IPS-18c (cell line): ENCODE results near the gene SOX10.
"Not testable (repeated sequence)": the region's sequence is repeated elsewhere in the genome, so short reads cannot be mapped to it uniquely, and the experiment has no call there.

Experiments used
- H3K4me3 ChIP-seq: 2 replicates; pipeline ENCODE4 v1.7.0; 2013; ENCODE audit warnings: low read depth, mild to moderate bottlenecking, low read length, moderate library complexity; ENCODE audit not compliant: insufficient read depth
- H3K9me3 ChIP-seq: one replicate; pipeline ENCODE4 v1.6.1; 2013; ENCODE audit warnings: mild to moderate bottlenecking, low read length, moderate library complexity; ENCODE audit not compliant: control insufficient read depth, insufficient read depth

SOX10 gene

GRCh38 chr22:37953062-37953436 is 31.3 kb downstream of the SOX10 start:
- H3K9me3 ChIP-seq = no peaks in the 10 kb centered on the region

DNA sequence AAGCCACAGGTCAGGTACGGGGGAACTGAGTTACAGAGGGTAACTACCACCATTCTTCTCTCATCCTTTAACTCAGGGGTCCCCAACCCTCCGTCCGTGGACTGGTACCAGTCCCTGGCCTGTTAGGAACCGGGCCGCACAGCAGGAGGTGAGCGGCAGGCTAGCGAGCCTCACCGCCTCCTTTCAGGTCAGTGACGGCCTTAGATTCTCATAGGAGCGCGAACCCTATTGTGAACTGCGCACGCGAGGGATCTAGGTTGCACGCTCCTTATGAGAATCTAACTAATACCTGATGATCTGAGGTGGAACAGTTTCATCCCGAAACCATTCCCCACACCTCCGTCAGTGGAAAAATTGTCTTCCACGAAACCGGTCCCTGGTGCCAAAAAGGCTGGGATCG is 31.7 kb downstream of the SOX10 start:
- H3K9me3 ChIP-seq = not testable (repeated sequence)
- peak overlapping the region; percentile 99 for H3K4me3 ChIP-seq

More at GRCh38 chr22:37953062-37953436, 31.3 kb downstream of the SOX10 start:
- peak overlapping the region; percentile 99 for H3K4me3 ChIP-seq

DNA sequence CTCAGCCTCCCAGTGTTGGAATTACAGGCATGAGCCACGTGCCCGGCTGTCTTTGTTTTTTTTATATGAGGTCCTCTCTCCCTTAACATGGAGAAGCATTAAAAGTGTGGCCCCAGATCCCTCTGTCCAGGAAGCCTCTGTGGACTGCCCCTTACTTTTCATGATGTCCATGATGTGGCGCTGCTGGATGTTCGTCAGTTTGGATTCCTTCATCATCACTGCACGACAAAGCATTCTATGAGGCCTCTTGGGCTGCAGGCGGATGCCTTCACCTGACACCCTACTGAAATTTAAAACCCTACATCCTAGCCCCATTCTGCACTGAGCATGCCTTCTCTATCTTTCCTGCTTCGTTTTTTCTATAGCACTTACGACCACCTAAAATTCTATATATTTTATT is 33.0 kb downstream of the SOX10 start:
- no peak overlapping the region for H3K4me3 ChIP-seq

GRCh38 chr22:37947142-37947795 is 37.1 kb downstream of the SOX10 start:
- not testable (repeated sequence) for H3K4me3 ChIP-seq, H3K9me3 ChIP-seq

More for the DNA sequence above, 33.0 kb downstream of the SOX10 start:
- H3K9me3 ChIP-seq = no peaks in the 10 kb centered on the region

DNA sequence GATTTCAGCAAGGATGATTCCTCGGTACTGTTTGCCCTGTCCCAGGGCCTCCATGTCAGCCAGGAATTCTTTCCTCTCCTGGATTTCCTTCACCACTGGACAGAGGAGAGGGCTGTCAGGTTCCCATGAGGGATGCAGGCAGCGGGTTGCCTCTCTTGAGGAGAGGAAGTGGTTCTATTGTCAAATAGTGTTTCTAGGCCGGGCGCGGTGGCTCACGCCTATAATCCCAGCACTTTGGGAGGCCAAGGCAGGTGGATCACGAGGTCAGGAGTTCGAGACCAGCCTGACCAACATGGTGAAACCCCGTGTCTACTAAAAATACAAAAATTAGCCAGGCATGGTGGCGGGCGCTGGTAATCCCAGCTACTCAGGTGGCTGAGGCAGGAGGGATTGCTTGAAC is 39.9 kb downstream of the SOX10 start:
- H3K9me3 ChIP-seq, H3K4me3 ChIP-seq: not testable (repeated sequence)

DNA sequence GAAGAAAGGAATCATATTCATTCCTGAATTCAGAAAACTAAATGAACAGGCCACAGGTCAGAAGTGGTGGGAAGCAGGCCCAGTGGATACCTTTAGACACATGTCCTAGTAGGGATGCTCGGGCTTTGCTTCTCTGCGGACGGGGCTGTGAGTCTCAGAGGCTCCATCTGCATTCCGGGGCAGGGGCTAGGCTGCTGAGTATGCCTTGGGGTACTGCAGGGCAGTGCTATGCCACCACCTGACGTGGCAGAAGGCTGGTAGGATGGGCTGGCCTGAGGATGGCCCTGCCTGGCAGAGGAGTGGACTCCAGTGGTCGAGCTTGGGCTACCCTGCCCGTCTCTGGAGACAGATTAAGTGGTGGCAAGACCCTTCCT is 40.5 kb downstream of the SOX10 start:
- H3K4me3 ChIP-seq = no peak overlapping the region
- no peaks in the 10 kb centered on the region for H3K9me3 ChIP-seq

- no peak overlapping the region for H3K4me3 ChIP-seq
- H3K9me3 ChIP-seq = no peaks in the 10 kb centered on the region
These were observed 41.1 kb downstream of the SOX10 start for GRCh38 chr22:37943136-37943824.

DNA sequence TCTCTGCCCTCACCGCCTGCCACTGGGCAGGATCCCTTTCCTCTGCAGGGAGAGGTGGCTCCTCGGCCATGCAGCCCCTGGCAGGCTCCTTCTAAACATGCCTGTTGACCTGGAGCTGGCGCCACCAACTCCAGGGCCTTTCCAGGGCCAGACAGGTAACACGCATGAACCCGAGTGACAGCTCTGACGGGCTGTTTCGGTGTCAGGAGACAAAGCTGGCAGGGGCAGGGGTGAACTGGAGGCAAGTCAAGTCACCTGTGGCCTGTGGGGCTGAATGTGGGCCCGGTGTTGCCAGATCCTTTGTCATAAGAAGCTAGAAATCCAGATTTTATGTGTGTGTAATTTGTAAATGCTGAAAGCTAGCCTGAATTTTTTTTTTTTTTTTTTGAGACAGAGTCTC is 42.2 kb downstream of the SOX10 start:
- no peaks in the 10 kb centered on the region for H3K9me3 ChIP-seq
- no peak overlapping the region for H3K4me3 ChIP-seq

DNA sequence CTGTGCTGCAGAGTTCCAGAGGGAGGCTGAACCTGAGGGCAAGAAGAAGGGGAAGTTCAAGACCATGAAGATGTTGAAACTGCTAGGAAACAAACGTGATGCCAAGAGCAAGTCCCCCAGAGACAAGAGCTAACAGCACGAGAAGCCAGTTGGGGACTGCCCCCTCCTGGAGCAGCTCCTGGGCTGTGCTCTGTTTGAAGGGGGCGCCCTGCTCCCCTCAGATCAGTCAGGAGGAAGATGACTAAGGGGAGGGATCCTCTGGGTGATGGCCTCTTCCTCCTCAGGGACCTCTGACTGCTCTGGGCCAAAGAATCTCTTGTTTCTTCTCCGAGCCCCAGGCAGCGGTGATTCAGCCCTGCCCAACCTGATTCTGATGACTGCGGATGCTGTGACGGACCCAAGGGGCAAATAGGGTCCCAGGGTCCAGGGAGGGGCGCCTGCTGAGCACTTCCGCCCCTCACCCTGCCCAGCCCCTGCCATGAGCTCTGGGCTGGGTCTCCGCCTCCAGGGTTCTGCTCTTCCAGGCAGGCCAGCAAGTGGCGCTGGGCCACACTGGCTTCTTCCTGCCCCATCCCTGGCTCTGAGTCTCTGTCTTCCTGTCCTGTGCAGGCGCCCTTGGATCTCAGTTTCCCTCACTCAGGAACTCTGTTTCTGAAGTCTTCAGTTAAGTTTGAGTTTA is 43.5 kb downstream of the SOX10 start:
- no peak overlapping the region for H3K4me3 ChIP-seq
- no peaks in the 10 kb centered on the region for H3K9me3 ChIP-seq

- Histone ChIP-seq H3K4me3 (no peak overlapping the region), H3K9me3 (no peaks in the 10 kb centered on the region)
These were observed 50.5 kb downstream of the SOX10 start for GRCh38 chr22:37933711-37934376.

DNA sequence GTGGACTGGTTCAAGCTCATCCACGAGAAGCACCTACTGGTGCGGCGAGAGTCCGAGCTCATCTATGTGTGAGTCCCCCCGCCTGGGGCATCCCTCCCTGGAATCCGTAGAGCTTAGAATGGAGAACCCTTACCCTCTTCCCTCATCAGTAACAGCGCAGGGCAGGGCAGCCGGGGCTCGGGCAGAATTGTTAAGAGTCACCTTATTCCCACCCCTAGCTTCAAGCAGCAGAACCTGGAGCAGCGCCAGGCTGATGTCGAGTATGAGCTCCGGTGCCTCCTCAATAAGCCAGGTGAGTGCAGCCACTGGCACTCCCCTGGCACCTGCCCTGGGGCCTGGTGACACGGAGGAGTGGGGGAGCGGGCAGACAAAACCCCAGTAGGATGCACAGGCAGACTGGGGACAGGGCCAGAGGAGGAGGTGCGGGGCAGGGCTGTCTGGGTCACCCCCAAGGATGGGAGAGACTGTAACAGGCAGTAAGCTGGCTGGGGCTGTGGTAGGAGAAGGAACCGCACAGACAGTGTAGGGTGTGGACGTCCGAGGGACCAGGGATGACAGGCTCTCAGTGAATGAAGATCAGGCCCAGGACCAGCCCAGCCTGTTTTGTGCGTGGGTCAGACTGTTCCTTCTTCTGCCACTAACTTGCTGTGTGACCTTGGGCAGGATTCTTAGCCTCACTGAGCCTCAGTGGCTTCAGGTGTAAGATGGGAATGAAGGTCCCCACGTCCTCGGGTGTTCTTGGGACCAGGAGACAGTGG is 51.4 kb downstream of the SOX10 start:
- Histone ChIP-seq H3K4me3 (no peak overlapping the region), H3K9me3 (no peaks in the 10 kb centered on the region)

- Histone ChIP-seq H3K4me3 (no peak overlapping the region), H3K9me3 (no peaks in the 10 kb centered on the region)
These were observed 52.0 kb downstream of the SOX10 start for GRCh38 chr22:37932401-37932800.

- Histone ChIP-seq H3K4me3 (no peak overlapping the region), H3K9me3 (no peaks in the 10 kb centered on the region)
These were observed 52.4 kb downstream of the SOX10 start for GRCh38 chr22:37931893-37932389.

- Histone ChIP-seq H3K4me3 (no peak overlapping the region), H3K9me3 (no peaks in the 10 kb centered on the region)
These were observed 53.4 kb downstream of the SOX10 start for GRCh38 chr22:37930952-37931440.

DNA sequence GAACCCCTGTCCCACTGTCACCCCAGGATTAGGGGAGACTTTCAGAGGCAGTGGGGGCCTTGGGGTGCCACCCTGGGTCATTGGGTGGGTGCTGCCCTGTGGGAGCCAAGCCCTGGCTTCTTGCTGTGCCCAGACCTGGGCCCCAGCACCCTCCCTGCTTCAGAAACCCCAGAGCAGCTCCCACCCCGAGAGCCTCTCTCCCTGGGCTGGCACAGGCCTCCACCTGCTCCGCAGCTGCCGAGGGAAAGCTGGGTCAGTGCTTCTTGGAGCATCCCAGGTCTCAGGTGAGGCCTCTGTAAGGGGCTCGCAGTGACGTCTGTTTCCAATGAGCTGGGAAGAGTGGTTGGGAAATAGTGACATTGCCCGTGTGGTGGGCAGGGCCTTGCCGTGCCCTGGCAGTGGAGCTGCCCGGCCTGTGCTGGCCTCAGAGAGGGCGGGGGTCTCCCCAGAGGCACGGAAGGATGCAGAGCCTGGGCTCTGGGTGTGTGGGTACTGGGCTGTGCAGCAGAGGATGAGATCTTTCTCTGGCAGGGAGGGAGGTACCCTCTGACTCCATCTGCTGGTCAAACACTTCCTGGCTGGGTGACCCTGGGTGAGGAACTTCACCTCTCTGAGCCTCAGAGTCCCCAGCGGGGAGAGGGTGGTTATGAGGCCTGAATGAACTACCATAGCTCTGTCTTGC is 53.9 kb downstream of the SOX10 start:
- H3K4me3 ChIP-seq = no peak overlapping the region

DNA sequence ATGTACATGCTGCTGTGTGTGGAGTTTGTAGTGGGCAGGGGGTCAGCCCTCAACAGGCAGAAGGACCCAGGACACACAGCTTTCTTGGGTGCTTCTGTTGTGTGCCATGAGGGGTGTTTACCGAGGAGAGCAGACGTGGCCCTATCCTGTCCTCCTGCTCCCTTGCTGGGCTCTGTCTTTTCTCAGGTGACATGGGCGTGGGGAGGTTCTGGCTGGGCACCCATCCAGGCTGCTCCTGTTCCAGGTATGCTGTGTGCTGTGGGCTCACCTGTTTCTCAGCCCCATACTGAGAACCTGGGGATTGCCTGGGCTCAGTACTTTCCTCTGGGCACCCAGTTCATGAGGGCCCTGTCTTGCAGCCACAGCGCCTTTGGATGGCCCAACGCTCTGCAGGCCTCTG is 55.0 kb downstream of the SOX10 start:
- H3K9me3 ChIP-seq = no peaks in the 10 kb centered on the region
- no peak overlapping the region for H3K4me3 ChIP-seq

More for the DNA sequence above, 53.9 kb downstream of the SOX10 start:
- no peaks in the 10 kb centered on the region for H3K9me3 ChIP-seq

DNA sequence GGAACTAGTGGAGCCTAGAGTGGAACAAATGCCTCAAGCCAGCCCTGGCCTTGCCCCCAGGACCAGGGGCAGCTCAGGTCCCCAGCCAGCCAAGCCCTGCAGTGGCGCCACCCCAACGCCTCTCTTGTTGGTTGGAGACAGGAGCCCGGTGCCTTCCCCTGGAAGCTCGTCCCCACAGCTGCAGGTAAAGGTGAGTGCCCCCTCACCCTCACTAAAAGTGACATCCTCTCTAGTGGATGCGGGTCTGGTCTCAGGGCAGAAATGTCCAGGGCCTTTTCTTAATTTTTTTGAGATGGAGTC is 56.8 kb downstream of the SOX10 start:
- H3K4me3 ChIP-seq = no peak overlapping the region
- H3K9me3 ChIP-seq = no peaks in the 10 kb centered on the region
